ENCODE results near the gene PRCC. TPM values are rescaled to one million over a fixed set of nuclear protein-coding genes. Genes with fewer than 3 reads are reported as not detected.

Gene PRCC
- total and polyA plus RNA-seq, 2 of the 4 experiments (the other 2 are of a cell fraction): 10.6 to 59.6 TPM

DNA sequence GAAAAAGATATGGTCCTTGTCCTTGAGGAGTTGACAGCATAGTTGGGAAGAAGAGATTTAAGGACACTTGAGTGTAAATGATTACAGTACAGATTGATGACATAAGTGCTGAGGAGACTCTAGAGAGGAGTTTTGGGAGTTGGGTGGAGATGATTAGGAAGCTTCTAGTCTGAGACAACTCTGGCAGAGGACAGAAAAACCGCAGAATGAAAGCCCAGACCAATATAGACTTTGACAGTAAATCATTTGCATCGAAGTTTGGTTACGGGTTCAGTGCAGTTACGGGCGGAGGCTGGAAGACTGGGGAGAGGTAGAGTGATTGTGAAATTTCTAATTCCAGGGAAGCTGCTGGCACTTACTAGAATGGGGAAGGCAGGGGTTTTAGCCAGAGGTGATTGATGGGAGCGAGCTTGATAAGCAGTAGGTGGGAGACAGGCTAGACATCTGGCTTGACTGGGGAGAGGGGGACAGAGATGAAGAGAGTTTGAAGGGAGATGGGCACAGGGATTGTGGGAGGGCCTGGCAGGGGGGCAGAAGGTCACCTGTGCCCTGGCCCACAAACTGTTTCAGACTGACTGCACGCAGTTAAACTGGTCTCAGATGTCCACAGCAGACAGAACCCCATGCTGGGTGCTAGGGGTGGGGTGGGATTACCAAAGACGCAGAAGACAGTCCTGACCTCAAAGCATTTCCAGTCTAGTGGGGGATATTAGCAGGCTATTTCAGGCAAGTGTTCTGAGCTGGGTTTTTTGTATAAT, 29.2 kb downstream of the PRCC start (continued):
- TF ChIP-seq RCOR1 (IDR thresholded peaks at IDR 0.05; ENCODE audit: insufficient replicate concordance, low read length): no peak

DNA sequence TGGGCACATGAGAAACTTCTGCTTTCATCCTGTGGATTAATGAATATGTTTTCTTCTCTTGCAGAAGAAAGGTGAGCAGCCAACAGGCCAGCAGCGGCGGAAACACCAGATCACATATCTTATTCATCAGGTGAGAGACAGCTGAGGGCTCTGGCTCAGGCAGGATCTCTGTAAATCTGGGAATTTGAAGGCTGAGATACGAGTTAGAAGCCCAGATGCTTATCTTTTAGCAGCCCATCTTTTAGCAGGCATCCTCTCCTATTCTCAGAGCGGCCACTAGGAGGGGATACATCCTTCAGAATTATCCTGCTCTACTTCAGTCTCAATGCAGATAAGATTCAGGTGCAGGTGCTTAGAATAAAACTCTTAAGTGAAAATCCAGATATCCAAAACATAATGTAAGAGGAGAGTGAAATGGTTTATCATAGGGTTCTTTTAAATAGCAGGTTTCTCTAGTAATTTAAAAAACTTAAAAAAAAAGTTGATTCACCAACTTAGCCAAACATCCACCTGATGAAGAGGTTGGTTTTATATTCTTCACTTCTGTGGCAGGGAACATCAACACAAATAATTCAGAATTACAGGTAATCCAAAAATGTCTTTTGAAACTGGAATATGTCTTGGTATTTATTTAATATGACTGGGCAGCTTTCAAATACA, 30.0 kb downstream of the PRCC start:
- Histone ChIP-seq H4K91ac (ENCODE audit: insufficient read depth, low read depth, low read length) (no peak overlapping the region), H3K4me2 (ENCODE audit: low read depth, low read length) (no peak overlapping the region), H3K79me1 (ENCODE audit: low read depth in 1 of 2, low read length in 2 of 2) (peaks cover 0 to 13% of the 10 kb centered on the region in 2 experiments; a peak in 1 of 4 replicates), H2BK15ac (ENCODE audit: low read depth, low read length) (no peak overlapping the region), H3K36me3 (ENCODE audit: control insufficient read depth, insufficient read depth, low read length) (peaks cover 55% of the 10 kb centered on the region), H3K23ac (ENCODE audit: low read depth, low read length) (no peak overlapping the region), H2BK5ac (ENCODE audit: low read depth, low read length, poor library complexity, severe bottlenecking) (no peak overlapping the region), H3K9me1 (ENCODE audit: insufficient read depth, low read length) (0 out of 2 replicates have a peak, but pooled peaks cover 3% of the 10 kb centered on the region), H3K27me3 (ENCODE audit: control insufficient read depth, insufficient read depth, low read length) (no peaks in the 10 kb centered on the region), H4K8ac (ENCODE audit: low read depth in 2 of 2, low read length in 2 of 2) (no peak overlapping the region), H2AK9ac (replicated peaks; ENCODE audit: low read depth, low read length, poor library complexity) (no peak overlapping the region), H3K9me3 (ENCODE audit: control insufficient read depth, insufficient read depth, low read length) (no peaks in the 10 kb centered on the region), H2BK120ac (ENCODE audit: low read depth, low read length) (no peak overlapping the region), H4K5ac (ENCODE audit: low read depth, low read length) (no peak overlapping the region), H4K20me1 (ENCODE audit: insufficient read depth, low read length) (peaks cover 40% of the 10 kb centered on the region), H3K4ac (ENCODE audit: low read depth, low read length) (no peak overlapping the region), H3K9ac (ENCODE audit: low read depth, low read length) (no peak overlapping the region), H3K56ac (ENCODE audit: extremely low read depth, insufficient read depth, low read length) (no peak overlapping the region), H3K4me1 (ENCODE audit: control insufficient read depth, insufficient read depth, low read length) (peaks cover 9% of the 10 kb centered on the region), H3K4me3 (ENCODE audit: insufficient read depth, low read depth, low read length) (no peak overlapping the region), H3K14ac (replicated peaks; ENCODE audit: low read depth, low read length) (no peak overlapping the region), H2BK20ac (ENCODE audit: low read depth, low read length) (no peak overlapping the region), H3K18ac (ENCODE audit: low read depth, low read length) (no peak overlapping the region), H2AFZ (replicated peaks; ENCODE audit: low read length, poor library complexity) (no peak overlapping the region), H2AK5ac (ENCODE audit: low read depth, low read length) (no peak overlapping the region), H3K27ac (ENCODE audit: insufficient read depth, low read length) (no peak overlapping the region)
- dilution Hi-C loops (cut with HindIII; ENCODE audit: low sequenced_read_pairs, unreplicated experiment) (no loop called here), in situ Hi-C loops (cut with MboI; ENCODE audit: low sequenced_read_pairs) (no loop called here), intact Hi-C loops (cut with micrococcal nuclease) (loop anchor here (1.0 to 5.0 kb wide), 4 partner anchors 63 to 125 kb away; partner anchors contain the start of genes LRRC71 and NTRK1)
- WGBS, 2 experiments (ENCODE audit: extremely low coverage in 2 of 2, insufficient read length in 1 of 2): no CpG with 5 or more reads among the region's 4 CpGs
- peak; percentile 64 for DNase-seq
- POLR2A ChIA-PET (ENCODE audit: unreplicated experiment): no interaction called here
- CTCF ChIA-PET: interaction anchor here (1.1 to 1.9 kb wide), 6 partner anchors 62 to 95 kb away, joined by 3 to 6 read pairs (median 4); partner anchors contain the start of gene NTRK1
- ATAC-seq (ENCODE audit: low read depth): peak; percentile 69
- BruUV-seq (replicated peaks): no TSS peak
- no peak for TF ChIP-seq CEBPB (IDR thresholded peaks at IDR 0.05; ENCODE audit: low read depth, low read length)
- TF ChIP-seq RFX5 (IDR thresholded peaks at IDR 0.05; ENCODE audit: low read depth, low read length): no peak
- TF ChIP-seq, protein P1, sequence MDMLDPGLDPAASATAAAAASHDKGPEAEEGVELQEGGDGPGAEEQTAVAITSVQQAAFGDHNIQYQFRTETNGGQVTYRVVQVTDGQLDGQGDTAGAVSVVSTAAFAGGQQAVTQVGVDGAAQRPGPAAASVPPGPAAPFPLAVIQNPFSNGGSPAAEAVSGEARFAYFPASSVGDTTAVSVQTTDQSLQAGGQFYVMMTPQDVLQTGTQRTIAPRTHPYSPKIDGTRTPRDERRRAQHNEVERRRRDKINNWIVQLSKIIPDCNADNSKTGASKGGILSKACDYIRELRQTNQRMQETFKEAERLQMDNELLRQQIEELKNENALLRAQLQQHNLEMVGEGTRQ (IDR thresholded peaks at IDR 0.05; ENCODE audit: low read depth, low read length): no peak
- TF ChIP-seq, protein P2, sequence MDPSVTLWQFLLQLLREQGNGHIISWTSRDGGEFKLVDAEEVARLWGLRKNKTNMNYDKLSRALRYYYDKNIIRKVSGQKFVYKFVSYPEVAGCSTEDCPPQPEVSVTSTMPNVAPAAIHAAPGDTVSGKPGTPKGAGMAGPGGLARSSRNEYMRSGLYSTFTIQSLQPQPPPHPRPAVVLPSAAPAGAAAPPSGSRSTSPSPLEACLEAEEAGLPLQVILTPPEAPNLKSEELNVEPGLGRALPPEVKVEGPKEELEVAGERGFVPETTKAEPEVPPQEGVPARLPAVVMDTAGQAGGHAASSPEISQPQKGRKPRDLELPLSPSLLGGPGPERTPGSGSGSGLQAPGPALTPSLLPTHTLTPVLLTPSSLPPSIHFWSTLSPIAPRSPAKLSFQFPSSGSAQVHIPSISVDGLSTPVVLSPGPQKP (IDR thresholded peaks at IDR 0.05; ENCODE audit: borderline replicate concordance, low read depth, low read length): no peak
- TF ChIP-seq RCOR1 (IDR thresholded peaks at IDR 0.05; ENCODE audit: insufficient replicate concordance, low read length): no peak
- TF ChIP-seq MAZ (IDR thresholded peaks at IDR 0.05; ENCODE audit: borderline replicate concordance, low read depth, low read length): no peak
- TF ChIP-seq SMC3 (IDR thresholded peaks at IDR 0.05; ENCODE audit: low read depth, low read length): peak; percentile 78
- TF ChIP-seq POLR2A (IDR thresholded peaks at IDR 0.05; ENCODE audit: low read depth, low read length): no peak
- TF ChIP-seq, protein P3, sequence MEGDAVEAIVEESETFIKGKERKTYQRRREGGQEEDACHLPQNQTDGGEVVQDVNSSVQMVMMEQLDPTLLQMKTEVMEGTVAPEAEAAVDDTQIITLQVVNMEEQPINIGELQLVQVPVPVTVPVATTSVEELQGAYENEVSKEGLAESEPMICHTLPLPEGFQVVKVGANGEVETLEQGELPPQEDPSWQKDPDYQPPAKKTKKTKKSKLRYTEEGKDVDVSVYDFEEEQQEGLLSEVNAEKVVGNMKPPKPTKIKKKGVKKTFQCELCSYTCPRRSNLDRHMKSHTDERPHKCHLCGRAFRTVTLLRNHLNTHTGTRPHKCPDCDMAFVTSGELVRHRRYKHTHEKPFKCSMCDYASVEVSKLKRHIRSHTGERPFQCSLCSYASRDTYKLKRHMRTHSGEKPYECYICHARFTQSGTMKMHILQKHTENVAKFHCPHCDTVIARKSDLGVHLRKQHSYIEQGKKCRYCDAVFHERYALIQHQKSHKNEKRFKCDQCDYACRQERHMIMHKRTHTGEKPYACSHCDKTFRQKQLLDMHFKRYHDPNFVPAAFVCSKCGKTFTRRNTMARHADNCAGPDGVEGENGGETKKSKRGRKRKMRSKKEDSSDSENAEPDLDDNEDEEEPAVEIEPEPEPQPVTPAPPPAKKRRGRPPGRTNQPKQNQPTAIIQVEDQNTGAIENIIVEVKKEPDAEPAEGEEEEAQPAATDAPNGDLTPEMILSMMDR (conservative IDR thresholded peaks at IDR 0.05; ENCODE audit: low read depth, low read length): peak; percentile 82
- no peak for TF ChIP-seq CHD1 (IDR thresholded peaks at IDR 0.05; ENCODE audit: low read depth, low read length)
- no peak for TF ChIP-seq FOS (IDR thresholded peaks at IDR 0.05; ENCODE audit: low read depth, low read length)

All from IMR-90 (cell line).